B cell (primary cell): ENCODE data around the gene IL1RAPL1. TPM values are rescaled to one million over a fixed set of nuclear protein-coding genes. Genes with fewer than 3 reads are reported as not detected.

Experiments used
- ATAC-seq: fragments of 200-7000 bp; cut with Tn5 transposase; one replicate; pipeline ENCODE4 v1.10.0; 2021; ENCODE audit warnings: low read depth, mild to moderate bottlenecking, moderate number of reproducible peaks, moderate library complexity
- CTCF ChIA-PET: fragments of 350-600 bp; sonication (Branson Sonifier 250); formaldehyde crosslinking; loops from one replicate; lab custom pipeline; 2021; ENCODE audit warnings: antibody characterized with exemption, inconsistent platforms; lab: Charles Lee
- POLR2A ChIA-PET: fragments of 350-600 bp; sonication (Branson Sonifier 250); formaldehyde crosslinking; loops from one replicate; lab custom pipeline; 2021; ENCODE audit warnings: antibody characterized with exemption; lab: Charles Lee
- DNase-seq: peaks from one replicate; pipeline ENCODE4 v3.0.0; 2013
- H2AFZ ChIP-seq: 2 replicates; pipeline ENCODE4 v1.6.1; 2012; ENCODE audit warnings: mild to moderate bottlenecking, low read depth, low read length; ENCODE audit not compliant: insufficient read depth, poor library complexity, severe bottlenecking
- H3K27ac ChIP-seq, 2 donors: 1 replicate in 1 of 2; 2 replicates in 1 of 2; pipeline ENCODE4 v1.5.1; 2012 to 2013; ENCODE audit warnings: low read length in 2 of 2, mild to moderate bottlenecking in 2 of 2, moderate library complexity in 1 of 2
- H3K27me3 ChIP-seq, 4 experiments: fragments of 200-600 bp in 1 of 4; sonication (generic) in 1 of 4; replicated peaks in 1 of 4; 1 replicate in 2 of 4; 2 replicates in 2 of 4; pipeline versions ENCODE4 v1.6.1 to v1.7.0; 2013 to 2016; ENCODE audit warnings: low read length in 3 of 4, mild to moderate bottlenecking in 2 of 4, mixed read lengths in 1 of 4, moderate library complexity in 1 of 4; ENCODE audit not compliant: insufficient read depth in 4 of 4, control insufficient read depth in 3 of 4; ENCODE audit errors: control extremely low read depth in 1 of 4
- H3K36me3 ChIP-seq, 2 experiments: replicated peaks in 1 of 2; 1 replicate in 1 of 2; 2 replicates in 1 of 2; pipeline versions ENCODE4 v1.6.1 to v1.7.1; 2013; ENCODE audit warnings: low read length in 1 of 2; ENCODE audit not compliant: insufficient read depth in 2 of 2, control insufficient read depth in 1 of 2; ENCODE audit errors: control extremely low read depth in 1 of 2, extremely low read depth in 1 of 2
- H3K4me1 ChIP-seq, 2 donors: fragments of 200-600 bp in 1 of 2; sonication (generic) in 1 of 2; 1 replicate in 1 of 2; 2 replicates in 1 of 2; pipeline versions ENCODE4 v1.5.1 to v1.6.1; 2013 to 2017; ENCODE audit warnings: low read length in 2 of 2; ENCODE audit not compliant: control insufficient read depth in 2 of 2, insufficient read depth in 2 of 2
- H3K4me2 ChIP-seq: replicated peaks from 2 replicates; pipeline ENCODE3; 2012; ENCODE audit warnings: mild to moderate bottlenecking, low read depth, low read length; ENCODE audit not compliant: poor library complexity, severe bottlenecking
- H3K4me3 ChIP-seq, 5 experiments: fragments of 200-600 bp in 1 of 5; sonication (generic) in 1 of 5; 1 replicate in 3 of 5; 2 replicates in 2 of 5; pipeline versions ENCODE4 v1.5.1 to v1.7.0; 2011 to 2016; ENCODE audit warnings: low read length in 4 of 5, mild to moderate bottlenecking in 4 of 5, low read depth in 2 of 5, control low read depth in 1 of 5, moderate library complexity in 1 of 5; ENCODE audit not compliant: insufficient read depth in 1 of 5; ENCODE audit errors: control extremely low read depth in 1 of 5, extremely low read depth in 1 of 5
- H3K79me2 ChIP-seq: fragments of 200-600 bp; sonication (generic); one replicate; pipeline ENCODE4 v1.6.0; 2016; ENCODE audit warnings: low read length; ENCODE audit not compliant: control insufficient read depth, insufficient read depth
- H3K9ac ChIP-seq: fragments of 200-600 bp; sonication (generic); 2 replicates; pipeline ENCODE4 v1.6.1; 2017; ENCODE audit warnings: mild to moderate bottlenecking, low read length, moderate library complexity
- H3K9me3 ChIP-seq, 3 donors: one replicate each; pipeline versions ENCODE4 v1.6.1 to v1.7.1; 2013; ENCODE audit warnings: low read length in 2 of 3; ENCODE audit not compliant: control insufficient read depth in 2 of 3, insufficient read depth in 1 of 3; ENCODE audit errors: control extremely low read depth in 1 of 3
- H4K20me1 ChIP-seq: 2 replicates; pipeline ENCODE4 v1.6.0; 2012; ENCODE audit warnings: mild to moderate bottlenecking, low read length; ENCODE audit not compliant: insufficient read depth, control insufficient read depth, poor library complexity, severe bottlenecking
- H3K27ac Mint-ChIP-seq: one replicate; pipeline ENCODE4 v1.8.0; 2021; ENCODE audit warnings: mixed read lengths
- H3K27me3 Mint-ChIP-seq: one replicate; pipeline ENCODE4 v1.8.0; 2021; ENCODE audit warnings: mixed read lengths
- H3K4me1 Mint-ChIP-seq: one replicate; pipeline ENCODE4 v1.8.0; 2021; ENCODE audit warnings: mixed read lengths
- H3K4me3 Mint-ChIP-seq: one replicate; pipeline ENCODE4 v1.8.0; 2021; ENCODE audit warnings: mixed read lengths
- H3K9me3 Mint-ChIP-seq: one replicate; pipeline ENCODE4 v1.8.0; 2022; ENCODE audit warnings: mixed read lengths; ENCODE audit not compliant: insufficient read depth
- EZH2 ChIP-seq: IDR thresholded peaks from 2 replicates; pipeline ENCODE4 v1.6.1; 2012; ENCODE audit warnings: borderline replicate concordance, low read depth, mild to moderate bottlenecking, moderate library complexity, low read length; ENCODE audit not compliant: insufficient read depth, poor library complexity, severe bottlenecking
- WGBS: methylation state at CpG from one replicate; pipeline ENCODE4 v1.1.5; 2013; ENCODE audit warnings: missing lambda C conversion rate; ENCODE audit not compliant: insufficient coverage; 5-methylcytosine and 5-hydroxymethylcytosine counted together
- intact Hi-C: fragments of 100-400 bp; cut with micrococcal nuclease; formaldehyde crosslinking; loops from one replicate; pipeline ENCODE4 v1.10.0; 2022
- polyA plus RNA-seq: library from polyadenylated mRNA; depleted of rRNA; stranded (reverse); fragments of >200 nt; gene quantifications from 2 replicates; pipeline ENCODE4 v1.2.3, GENCODE V29; 2012
- total RNA-seq, 2 donors: library from RNA; stranded (reverse); fragments of 120-200 nt in 1 of 2; gene quantifications; 1 replicate in 1 of 2; 2 replicates in 1 of 2; pipeline versions ENCODE4 v1.2.3 to v1.2.4, GENCODE V29; 2013 to 2022
- TF ChIP-seq, protein P1 (sequence below): fragments of 200-600 bp; IDR thresholded peaks from one replicate; pipeline ENCODE4 v1.8.0; 2022; ENCODE audit warnings: antibody characterized with exemption, mild to moderate bottlenecking

Gene IL1RAPL1
- total and polyA plus RNA-seq, 2 donors (not counting 1 experiment from before 2014, with no cell fraction given), result not detected

DNA sequence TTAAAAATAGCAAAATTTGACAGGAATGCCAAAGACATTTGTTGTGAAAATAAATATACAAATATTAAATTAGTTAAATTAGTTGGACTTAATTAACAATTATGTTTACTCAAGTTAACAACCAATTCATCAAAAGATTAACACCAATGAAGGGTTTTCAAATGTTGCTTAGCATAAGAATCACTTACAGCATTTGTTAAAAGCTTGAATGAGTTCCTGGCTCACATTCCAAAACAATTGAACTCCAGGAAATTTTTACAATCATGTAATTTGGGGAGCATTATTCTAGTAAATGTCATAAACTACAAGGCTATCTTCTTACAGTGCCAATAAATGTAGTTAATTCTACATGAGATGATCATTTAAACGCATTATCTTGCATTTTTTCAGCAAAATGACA is 1378.4 kb downstream of the IL1RAPL1 start:
- ChIA-PET POLR2A (no interaction called here), CTCF (no interaction called here)
- no peak overlapping the region for H3K4me3 Mint-ChIP-seq
- H3K27me3 ChIP-seq, result no peaks in the 10 kb centered on the region
- no peaks in the 10 kb centered on the region for H3K79me2 ChIP-seq
- H3K27ac ChIP-seq, result no peak overlapping the region
- DNase-seq (no peak), ATAC-seq (no peak)
- H3K9ac ChIP-seq, result no peak overlapping the region
- H3K4me3 ChIP-seq, result no peak overlapping the region
- H3K9me3 ChIP-seq, result no peaks in the 10 kb centered on the region
- H4K20me1 ChIP-seq, result no peaks in the 10 kb centered on the region
- no peaks in the 10 kb centered on the region for H3K4me1 ChIP-seq
- intact Hi-C loops, result no loop called here
- H2AFZ ChIP-seq, result no peak overlapping the region
- no peaks in the 10 kb centered on the region for H3K36me3 ChIP-seq
- TF ChIP-seq, protein P1, sequence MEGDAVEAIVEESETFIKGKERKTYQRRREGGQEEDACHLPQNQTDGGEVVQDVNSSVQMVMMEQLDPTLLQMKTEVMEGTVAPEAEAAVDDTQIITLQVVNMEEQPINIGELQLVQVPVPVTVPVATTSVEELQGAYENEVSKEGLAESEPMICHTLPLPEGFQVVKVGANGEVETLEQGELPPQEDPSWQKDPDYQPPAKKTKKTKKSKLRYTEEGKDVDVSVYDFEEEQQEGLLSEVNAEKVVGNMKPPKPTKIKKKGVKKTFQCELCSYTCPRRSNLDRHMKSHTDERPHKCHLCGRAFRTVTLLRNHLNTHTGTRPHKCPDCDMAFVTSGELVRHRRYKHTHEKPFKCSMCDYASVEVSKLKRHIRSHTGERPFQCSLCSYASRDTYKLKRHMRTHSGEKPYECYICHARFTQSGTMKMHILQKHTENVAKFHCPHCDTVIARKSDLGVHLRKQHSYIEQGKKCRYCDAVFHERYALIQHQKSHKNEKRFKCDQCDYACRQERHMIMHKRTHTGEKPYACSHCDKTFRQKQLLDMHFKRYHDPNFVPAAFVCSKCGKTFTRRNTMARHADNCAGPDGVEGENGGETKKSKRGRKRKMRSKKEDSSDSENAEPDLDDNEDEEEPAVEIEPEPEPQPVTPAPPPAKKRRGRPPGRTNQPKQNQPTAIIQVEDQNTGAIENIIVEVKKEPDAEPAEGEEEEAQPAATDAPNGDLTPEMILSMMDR, result no peak
- no peak for TF ChIP-seq EZH2
- WGBS, result no CpG with 5 or more reads among the region's 1 CpG
- H3K27ac Mint-ChIP-seq, result no peak overlapping the region
- H3K9me3 Mint-ChIP-seq, result no peaks in the 10 kb centered on the region
- no peak overlapping the region for H3K4me2 ChIP-seq
- H3K27me3 Mint-ChIP-seq, result no peaks in the 10 kb centered on the region
- H3K4me1 Mint-ChIP-seq, result no peaks in the 10 kb centered on the region

DNA sequence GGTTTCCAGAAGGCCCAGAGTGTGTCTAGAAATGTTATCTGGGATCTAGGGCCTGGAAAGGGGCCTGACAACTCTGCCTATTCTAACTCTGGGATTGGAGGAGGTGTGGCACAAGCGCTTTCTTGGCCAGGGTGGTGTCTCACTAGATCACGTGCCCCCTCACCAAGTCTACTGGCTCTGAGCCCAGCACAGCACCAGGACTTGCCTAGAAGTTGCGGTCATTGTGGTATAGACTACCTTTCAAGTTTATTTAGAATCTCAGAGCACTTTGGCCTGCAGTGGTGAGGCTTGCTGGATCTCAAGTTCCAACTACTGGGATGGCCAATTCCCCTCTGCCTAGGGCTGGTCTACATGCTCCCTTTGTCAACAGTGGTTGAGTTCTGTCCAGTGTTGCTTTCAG is 1404.8 kb downstream of the IL1RAPL1 start:
- H3K4me1 Mint-ChIP-seq, result no peaks in the 10 kb centered on the region
- Histone ChIP-seq H2AFZ (no peak overlapping the region), H3K4me1 (no peaks in the 10 kb centered on the region), H3K4me3 (no peak overlapping the region), H3K9ac (no peak overlapping the region), H3K9me3 (peaks cover 0 to 4% (median 0%) of the 10 kb centered on the region in 3 donors), H3K79me2 (no peaks in the 10 kb centered on the region), H3K27me3 (no peaks in the 10 kb centered on the region), H3K27ac (no peak overlapping the region), H4K20me1 (no peaks in the 10 kb centered on the region), H3K36me3 (no peaks in the 10 kb centered on the region), H3K4me2 (no peak overlapping the region)
- CTCF ChIA-PET, result no interaction called here
- intact Hi-C loops, result no loop called here
- no peak overlapping the region for H3K27ac Mint-ChIP-seq
- no peaks in the 10 kb centered on the region for H3K9me3 Mint-ChIP-seq
- POLR2A ChIA-PET, result no interaction called here
- DNase-seq (no peak), ATAC-seq (no peak)
- no peak overlapping the region for H3K4me3 Mint-ChIP-seq
- no peak for TF ChIP-seq EZH2
- TF ChIP-seq, protein P1, result no peak
- H3K27me3 Mint-ChIP-seq, result no peaks in the 10 kb centered on the region
- 80% methylated on average over 1 of the region's 3 CpGs for WGBS
